GM19035 (cell line): ENCODE results near the gene HSBP1L1.

ENCODE experiments used
- ATAC-seq: cut with Tn5 transposase; IDR thresholded peaks from one replicate; pipeline ENCODE4 v1.9.1; 2021; ENCODE audit not compliant: unreplicated experiment

Gene HSBP1L1

GRCh38 chr18:79964330-79965118 lies at the start of gene HSBP1L1:
HSBP1L1 (plus strand) TSS chr18:79964643; CDS start chr18:79964736, 93 bp downstream.
- ATAC-seq: peak; percentile 67

- no peak for ATAC-seq
These were observed 49.0 kb upstream of the HSBP1L1 start for GRCh38 chr18:79915161-79916127.

GRCh38 chr18:79916128-79916494 lies 48.3 kb upstream of the HSBP1L1 start:
- ATAC-seq: no peak

- no peak for ATAC-seq
These were observed 47.8 kb upstream of the HSBP1L1 start for GRCh38 chr18:79916546-79917168.

- no peak for ATAC-seq
These were observed 47.1 kb upstream of the HSBP1L1 start for GRCh38 chr18:79917169-79917852.

- no peak for ATAC-seq
These were observed 46.4 kb upstream of the HSBP1L1 start for GRCh38 chr18:79917853-79918614.

GRCh38 chr18:79918615-79919011 lies 45.8 kb upstream of the HSBP1L1 start:
- ATAC-seq: no peak

- ATAC-seq: no peak
These were observed 45.4 kb upstream of the HSBP1L1 start for GRCh38 chr18:79919089-79919488.

GRCh38 chr18:79921984-79922965 lies 42.2 kb upstream of the HSBP1L1 start:
- ATAC-seq: no peak

GRCh38 chr18:79922971-79923411 lies 41.5 kb upstream of the HSBP1L1 start:
- ATAC-seq: no peak

- ATAC-seq: no peak
These were observed 40.4 kb upstream of the HSBP1L1 start for GRCh38 chr18:79923896-79924585.

- no peak for ATAC-seq
These were observed 39.4 kb upstream of the HSBP1L1 start for GRCh38 chr18:79924814-79925731.

GRCh38 chr18:79926306-79926705 lies 38.1 kb upstream of the HSBP1L1 start:
- ATAC-seq: no peak

- ATAC-seq: no peak
These were observed 37.5 kb upstream of the HSBP1L1 start for GRCh38 chr18:79926715-79927606.

GRCh38 chr18:79927607-79928562 lies 36.6 kb upstream of the HSBP1L1 start:
- no peak for ATAC-seq
